ENCODE results near the gene LYPD6. TPM values are rescaled to one million over a fixed set of nuclear protein-coding genes. Genes with fewer than 3 reads are reported as not detected.

Gene LYPD6
- polyA plus RNA-seq, 1 of the 3 experiments (the other 2 are of a cell fraction), result 8.1 TPM

GRCh38 chr2:149467436-149467835, 137.0 kb downstream of the LYPD6 start:
- no peaks in the 10 kb centered on the region for H3K79me2 ChIP-seq (ENCODE audit: insufficient read depth)
- no peak for DNase-seq
- H3K4me2 ChIP-seq, result no peak overlapping the region
- 72% methylated on average over 2 of the region's 2 CpGs for WGBS (ENCODE audit: low lambda C conversion rate)
- no peak overlapping the region for H3K9ac ChIP-seq
- no peaks in the 10 kb centered on the region for H3K9me2 ChIP-seq
- H3K4me3 ChIP-seq (ENCODE audit: low read depth in 2 of 2, low read length in 1 of 2), result no peak overlapping the region
- ChIA-PET POLR2A (no interaction called here), CTCF (interaction anchor here (0.8 to 1.3 kb wide), 4 partner anchors 10 to 94 kb away, joined by 3 to 4 read pairs (median 3); no protein-coding TSS in a partner anchor)
- peaks cover 1% of the 10 kb centered on the region; the same call in 1 of the 2 replicates for H3K9me3 ChIP-seq
- peaks cover 4 to 5% of the 10 kb centered on the region in 2 experiments; a peak in 2 of 4 replicates for H3K4me1 ChIP-seq (ENCODE audit: control insufficient read depth in 1 of 2, insufficient read depth in 2 of 2, low read depth in 1 of 2, low read length in 1 of 2)
- no peaks in the 10 kb centered on the region for H3K27me3 ChIP-seq (ENCODE audit: insufficient read depth)
- TF ChIP-seq, protein P1, sequence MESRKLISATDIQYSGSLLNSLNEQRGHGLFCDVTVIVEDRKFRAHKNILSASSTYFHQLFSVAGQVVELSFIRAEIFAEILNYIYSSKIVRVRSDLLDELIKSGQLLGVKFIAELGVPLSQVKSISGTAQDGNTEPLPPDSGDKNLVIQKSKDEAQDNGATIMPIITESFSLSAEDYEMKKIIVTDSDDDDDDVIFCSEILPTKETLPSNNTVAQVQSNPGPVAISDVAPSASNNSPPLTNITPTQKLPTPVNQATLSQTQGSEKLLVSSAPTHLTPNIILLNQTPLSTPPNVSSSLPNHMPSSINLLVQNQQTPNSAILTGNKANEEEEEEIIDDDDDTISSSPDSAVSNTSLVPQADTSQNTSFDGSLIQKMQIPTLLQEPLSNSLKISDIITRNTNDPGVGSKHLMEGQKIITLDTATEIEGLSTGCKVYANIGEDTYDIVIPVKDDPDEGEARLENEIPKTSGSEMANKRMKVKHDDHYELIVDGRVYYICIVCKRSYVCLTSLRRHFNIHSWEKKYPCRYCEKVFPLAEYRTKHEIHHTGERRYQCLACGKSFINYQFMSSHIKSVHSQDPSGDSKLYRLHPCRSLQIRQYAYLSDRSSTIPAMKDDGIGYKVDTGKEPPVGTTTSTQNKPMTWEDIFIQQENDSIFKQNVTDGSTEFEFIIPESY (IDR thresholded peaks at IDR 0.05; ENCODE audit: borderline replicate concordance, low read depth), result no peak
- TF ChIP-seq ELF1 (IDR thresholded peaks at IDR 0.05) (no peak), FOSL2 (IDR thresholded peaks at IDR 0.05; ENCODE audit: borderline replicate concordance, low read depth) (no peak), MXI1 (IDR thresholded peaks at IDR 0.05; ENCODE audit: low read depth, low read length) (no peak), TAF1 (IDR thresholded peaks at IDR 0.05; ENCODE audit: borderline replicate concordance, low read depth, low read length) (no peak), SMC3 (IDR thresholded peaks at IDR 0.05; ENCODE audit: low read depth, low read length) (no peak), EZH2phosphoT487 (IDR thresholded peaks at IDR 0.05; ENCODE audit: borderline replicate concordance, low read depth) (no peak), JUND (IDR thresholded peaks at IDR 0.05) (no peak), POLR2AphosphoS5 (IDR thresholded peaks at IDR 0.05; ENCODE audit: low read depth, low read length) (no peak)
- TF ChIP-seq, protein P2, sequence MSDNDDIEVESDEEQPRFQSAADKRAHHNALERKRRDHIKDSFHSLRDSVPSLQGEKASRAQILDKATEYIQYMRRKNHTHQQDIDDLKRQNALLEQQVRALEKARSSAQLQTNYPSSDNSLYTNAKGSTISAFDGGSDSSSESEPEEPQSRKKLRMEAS (IDR thresholded peaks at IDR 0.05; ENCODE audit: low read depth), result no peak
- H4K20me1 ChIP-seq (ENCODE audit: insufficient read depth), result no peaks in the 10 kb centered on the region
- no peak overlapping the region for H3K27ac ChIP-seq (ENCODE audit: low read depth in 2 of 2, low read length in 1 of 2)
- no peak overlapping the region for H2AFZ ChIP-seq (ENCODE audit: low read depth)
- H3F3A ChIP-seq (replicated peaks; ENCODE audit: insufficient read depth), result no peaks in the 10 kb centered on the region
- H3K36me3 ChIP-seq (replicated peaks in 1 of 2; ENCODE audit: control insufficient read depth in 1 of 2, insufficient read depth in 2 of 2, low read length in 1 of 2), result peaks cover 3 to 13% of the 10 kb centered on the region in 2 experiments

DNA sequence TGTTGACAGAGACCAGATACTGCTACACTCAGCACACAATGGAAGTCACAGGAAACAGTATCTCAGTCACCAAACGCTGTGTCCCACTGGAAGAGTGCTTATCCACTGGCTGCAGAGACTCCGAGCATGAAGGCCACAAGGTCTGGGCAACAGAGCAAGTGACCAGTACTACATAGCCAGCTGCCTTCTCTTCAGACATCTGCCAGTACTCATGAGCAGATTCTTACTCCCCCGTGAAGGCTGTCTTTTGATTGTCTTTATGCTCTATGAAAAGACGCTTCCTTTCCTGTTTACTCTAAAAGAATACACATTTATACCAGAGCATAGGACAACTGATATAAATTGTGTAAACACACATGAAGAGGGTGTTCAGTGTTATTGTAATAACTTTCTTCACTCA, 138.2 kb downstream of the LYPD6 start:
- WGBS (ENCODE audit: low lambda C conversion rate), result 78% methylated on average over 4 of the region's 4 CpGs
- Histone ChIP-seq H3K4me2 (no peak overlapping the region), H3F3A (replicated peaks; ENCODE audit: insufficient read depth) (no peaks in the 10 kb centered on the region), H4K20me1 (ENCODE audit: insufficient read depth) (no peaks in the 10 kb centered on the region), H3K4me1 (ENCODE audit: control insufficient read depth in 1 of 2, insufficient read depth in 2 of 2, low read depth in 1 of 2, low read length in 1 of 2) (peaks cover 4 to 5% of the 10 kb centered on the region in 2 experiments; a peak in 2 of 4 replicates), H3K9me3 (no peaks in the 10 kb centered on the region), H3K9ac (no peak overlapping the region), H3K36me3 (replicated peaks in 1 of 2; ENCODE audit: control insufficient read depth in 1 of 2, insufficient read depth in 2 of 2, low read length in 1 of 2) (peaks cover 3 to 13% of the 10 kb centered on the region in 2 experiments), H3K27me3 (ENCODE audit: insufficient read depth) (no peaks in the 10 kb centered on the region), H3K9me2 (no peaks in the 10 kb centered on the region), H3K79me2 (ENCODE audit: insufficient read depth) (no peaks in the 10 kb centered on the region), H3K4me3 (ENCODE audit: low read depth in 2 of 2, low read length in 1 of 2) (no peak overlapping the region), H2AFZ (ENCODE audit: low read depth) (no peak overlapping the region), H3K27ac (ENCODE audit: low read depth in 2 of 2, low read length in 1 of 2) (no peak overlapping the region)
- ChIA-PET POLR2A (no interaction called here), CTCF (interaction anchor here (1.5 kb wide), 1 partner anchor 140 kb away, joined by 3 read pairs; no protein-coding TSS in a partner anchor)
- TF ChIP-seq USF1 (IDR thresholded peaks at IDR 0.05; ENCODE audit: borderline replicate concordance, low read depth), result no peak
- TF ChIP-seq NRF1 (IDR thresholded peaks at IDR 0.05; ENCODE audit: low read depth, low read length), result no peak
- DNase-seq, result no peak
